ENCODE measurements around the gene IQCK. TPM values are rescaled to one million over a fixed set of nuclear protein-coding genes. Genes with fewer than 3 reads are reported as not detected.
"Not testable (repeated sequence)": the region's sequence is repeated elsewhere in the genome, so short reads cannot be mapped to it uniquely, and the experiment has no call there.

IQCK gene
- total RNA-seq, 4 donors from 2014 or later, result 49.7 to 103 (median 94.2) TPM

GRCh38 chr16:19716183-19716582, 1.9 kb upstream of the IQCK start:
- WGBS, 2 donors, result 69 to 71% methylated on average over 1 of the region's 1 CpG
- TF ChIP-seq POLR2A (IDR thresholded peaks at IDR 0.05) (no peak), CTCF (IDR thresholded peaks at IDR 0.05) (no peak)
- no peak overlapping the region for H3K27ac ChIP-seq
- no peak for DNase-seq
- peaks cover 5 to 13% of the 10 kb centered on the region in 2 donors for H3K36me3 ChIP-seq
- no peak overlapping the region for H3K4me3 ChIP-seq (replicated peaks in 1 of 3)
- intact Hi-C loops (cut with DNase I), result loop anchor here (5.0 kb wide), 1 partner anchor 166 kb away; the partner anchor contains the start of gene GPRC5B
- no peaks in the 10 kb centered on the region for H3K9me3 ChIP-seq
- peaks cover 23 to 26% of the 10 kb centered on the region in 2 donors for H3K4me1 ChIP-seq
- no peaks in the 10 kb centered on the region for H3K27me3 ChIP-seq

DNA sequence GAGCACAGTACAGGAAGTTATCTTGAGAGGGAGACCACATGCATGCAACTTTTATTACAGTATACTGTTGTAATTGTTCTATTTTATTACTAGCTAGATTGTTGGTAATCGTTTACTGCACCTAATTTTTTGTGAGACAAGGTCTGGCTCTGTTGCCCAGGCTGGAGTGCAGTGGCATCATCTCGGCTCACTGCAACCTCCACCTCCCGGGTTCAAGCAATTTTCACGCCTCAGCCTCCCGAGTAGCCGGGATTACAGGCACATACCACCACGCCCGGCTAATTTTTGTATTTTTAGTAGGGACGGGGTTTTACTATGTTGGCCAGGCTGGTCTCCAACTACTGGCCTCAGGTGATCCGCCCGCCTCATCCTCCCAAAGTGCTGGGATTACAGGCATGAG, 1.3 kb upstream of the IQCK start:
- H3K27ac ChIP-seq, DNase-seq, H3K27me3 ChIP-seq, H3K9me3 ChIP-seq: not testable (repeated sequence)
- peaks cover 23 to 26% of the 10 kb centered on the region in 2 donors for H3K4me1 ChIP-seq
- H3K36me3 ChIP-seq, result peaks cover 5 to 13% of the 10 kb centered on the region in 2 donors
- intact Hi-C loops (cut with DNase I), result loop anchor here (5.0 kb wide), 1 partner anchor 166 kb away; the partner anchor contains the start of gene GPRC5B
- H3K4me3 ChIP-seq (replicated peaks in 1 of 3), result peak overlapping the region in 1 of 3 donors; percentile 92
- WGBS, 2 donors, result 32 to 44% methylated on average over 11 of the region's 11 CpGs

GRCh38 chr16:19717314-19717713, 757 bp upstream of the IQCK start:
- Histone ChIP-seq H3K27me3 (no peaks in the 10 kb centered on the region), H3K4me1 (peaks cover 23 to 26% of the 10 kb centered on the region in 2 donors), H3K27ac (peak overlapping the region in 2 of 3 donors; percentile 60 to 63), H3K36me3 (peaks cover 5 to 13% of the 10 kb centered on the region in 2 donors), H3K9me3 (no peaks in the 10 kb centered on the region), H3K4me3 (replicated peaks in 1 of 3) (peak overlapping the region in 2 of 3 donors; percentile 92 to 98)
- DNase-seq, result no peak
- intact Hi-C loops (cut with DNase I), result loop anchor here (5.0 kb wide), 1 partner anchor 165 kb away; the partner anchor contains the start of gene GPRC5B
- 0 to 1% methylated on average over 10 of the region's 10 CpGs for WGBS, 2 donors
- TF ChIP-seq CTCF (IDR thresholded peaks at IDR 0.05), result no peak
- TF ChIP-seq POLR2A (IDR thresholded peaks at IDR 0.05), result no peak

GRCh38 chr16:19718624-19718965, 524 bp downstream of the IQCK start:
- no peaks in the 10 kb centered on the region for H3K9me3 ChIP-seq
- no peaks in the 10 kb centered on the region for H3K27me3 ChIP-seq
- peak; percentile 16 to 54 for DNase-seq
- H3K27ac ChIP-seq, result peak overlapping the region in 2 of 3 donors; percentile 14 to 63
- H3K4me1 ChIP-seq, result peaks cover 23 to 26% of the 10 kb centered on the region in 2 donors
- H3K4me3 ChIP-seq (replicated peaks in 1 of 3), result peak overlapping the region; percentile 43 to 98 (median 92)
- TF ChIP-seq POLR2A (IDR thresholded peaks at IDR 0.05) (no peak), CTCF (IDR thresholded peaks at IDR 0.05) (no peak)
- intact Hi-C loops (cut with DNase I), result loop anchor here (5.0 kb wide), 1 partner anchor 164 kb away; the partner anchor contains the start of gene GPRC5B
- WGBS, 2 donors, result 1% methylated on average over 21 of the region's 21 CpGs
- H3K36me3 ChIP-seq, result peaks cover 5 to 12% of the 10 kb centered on the region in 2 donors

- intact Hi-C loops (cut with DNase I), result no loop called here
- Histone ChIP-seq H3K27me3 (no peaks in the 10 kb centered on the region), H3K9me3 (no peaks in the 10 kb centered on the region), H3K4me3 (replicated peaks in 1 of 3) (no peak overlapping the region), H3K27ac (no peak overlapping the region), H3K36me3 (no peaks in the 10 kb centered on the region), H3K4me1 (peaks cover 11% of the 10 kb centered on the region in 2 donors)
- TF ChIP-seq POLR2A (IDR thresholded peaks at IDR 0.05), result no peak
- WGBS, 2 donors, result 87 to 91% methylated on average over 11 of the region's 11 CpGs
- no peak for DNase-seq
These were observed 4.3 kb downstream of the IQCK start for GRCh38 chr16:19722269-19722952.

DNA sequence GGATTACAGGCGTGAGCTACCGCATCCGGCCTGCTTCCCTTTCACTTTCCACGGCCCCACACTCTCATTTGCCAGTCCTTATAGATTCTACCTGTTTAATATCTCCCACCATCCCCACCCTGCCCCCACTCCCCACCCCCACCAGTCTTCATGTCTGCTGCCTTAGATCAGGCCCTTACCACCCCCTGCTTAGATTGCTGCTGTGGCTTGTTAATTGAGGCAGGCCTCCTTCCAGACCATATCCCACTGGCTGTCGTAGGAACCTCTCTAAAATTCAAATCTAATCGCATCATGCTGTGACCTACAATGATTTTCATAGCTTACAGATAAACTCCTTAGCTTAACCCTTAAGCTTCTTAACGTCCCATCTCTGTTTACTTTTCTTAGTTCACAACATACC, 4.9 kb downstream of the IQCK start:
- intact Hi-C loops (cut with DNase I), result no loop called here

More for the DNA sequence above, 4.9 kb downstream of the IQCK start:
- DNase-seq, result no peak
- H3K9me3 ChIP-seq, result no peaks in the 10 kb centered on the region
- H3K27me3 ChIP-seq, result no peaks in the 10 kb centered on the region
- 87 to 89% methylated on average over 7 of the region's 7 CpGs for WGBS, 2 donors
- no peaks in the 10 kb centered on the region for H3K36me3 ChIP-seq
- no peak overlapping the region for H3K27ac ChIP-seq
- H3K4me1 ChIP-seq, result peaks cover 11% of the 10 kb centered on the region in 2 donors
- TF ChIP-seq POLR2A (IDR thresholded peaks at IDR 0.05) (no peak), CTCF (IDR thresholded peaks at IDR 0.05) (no peak)
- no peak overlapping the region for H3K4me3 ChIP-seq (replicated peaks in 1 of 3)

Data from thyroid gland (tissue), 4 donors.